Mesenteric fat pad (tissue), 1 donor: ENCODE data around the gene RIMS4. TPM values are rescaled to one million over a fixed set of nuclear protein-coding genes. Genes with fewer than 3 reads are reported as not detected.

Source experiments
- DNase-seq: peaks from one replicate; pipeline ENCODE4 v3.0.0-alpha.2; 2020; ENCODE audit warnings: low spot score
- total RNA-seq: library from RNA; stranded (reverse); fragmentation: NEBNext Ultra II Directional; extraction: Animal tissue kit (Norgen Biotek cat#: 25700); gene quantifications from one replicate; pipeline ENCODE4 v1.2.1, GENCODE V29; 2021
- donor health status: DM: yes; HTN: yes; CAD: no.

Gene RIMS4
- total RNA-seq, 1 donor from 2014 or later = 0.29 TPM

- no peak for DNase-seq
These were observed 87.0 kb downstream of the RIMS4 start for GRCh38 chr20:44723391-44723790.

- no peak for DNase-seq
These were observed 87.4 kb downstream of the RIMS4 start for GRCh38 chr20:44722990-44723389.

GRCh38 chr20:44721785-44722054 is 88.6 kb downstream of the RIMS4 start:
- DNase-seq = no peak

GRCh38 chr20:44720997-44721784 is 89.2 kb downstream of the RIMS4 start:
- DNase-seq = no peak

GRCh38 chr20:44720621-44720996 is 89.7 kb downstream of the RIMS4 start:
- DNase-seq = no peak

GRCh38 chr20:44719841-44720240 is 90.5 kb downstream of the RIMS4 start:
- DNase-seq = no peak

GRCh38 chr20:44717986-44718385 is 92.4 kb downstream of the RIMS4 start:
- no peak for DNase-seq

GRCh38 chr20:44716309-44717106 is 93.8 kb downstream of the RIMS4 start:
- no peak for DNase-seq

GRCh38 chr20:44715499-44716308 is 94.6 kb downstream of the RIMS4 start:
- no peak for DNase-seq

- DNase-seq = peak; percentile 95
These were observed 95.4 kb downstream of the RIMS4 start, which contains the start of gene CCN5 for GRCh38 chr20:44714701-44715498. TSS of gene CCN5 (plus strand) at chr20:44715369. CDS start at chr20:44715391, 22 bp downstream.

GRCh38 chr20:44714102-44714700 is 96.1 kb downstream of the RIMS4 start:
- DNase-seq = no peak

GRCh38 chr20:44711237-44711636 is 99.1 kb downstream of the RIMS4 start:
- no peak for DNase-seq

- DNase-seq = no peak
These were observed 100.5 kb downstream of the RIMS4 start for GRCh38 chr20:44709797-44710196.

GRCh38 chr20:44709380-44709779 is 101.0 kb downstream of the RIMS4 start:
- DNase-seq = no peak

GRCh38 chr20:44707018-44707579 is 103.2 kb downstream of the RIMS4 start:
- DNase-seq = no peak

GRCh38 chr20:44706301-44707017 is 103.9 kb downstream of the RIMS4 start:
- no peak for DNase-seq

- DNase-seq = no peak
These were observed 104.8 kb downstream of the RIMS4 start for GRCh38 chr20:44705364-44706094.

GRCh38 chr20:44704551-44704971 is 105.8 kb downstream of the RIMS4 start:
- DNase-seq = no peak

GRCh38 chr20:44703956-44704488 is 106.3 kb downstream of the RIMS4 start:
- no peak for DNase-seq
